Testis (tissue), 3 donors: ENCODE measurements around the gene TWIST1. TPM values are rescaled to one million over a fixed set of nuclear protein-coding genes. Genes with fewer than 3 reads are reported as not detected.

Experiments used
- DNase-seq: peaks from one replicate; pipeline ENCODE4 v3.0.0-alpha.2; 2019
- H3K27ac ChIP-seq, 2 donors: fragments of 200-600 bp; sonication (generic); one replicate each; pipeline ENCODE4 v1.5.1; 2019
- H3K27me3 ChIP-seq: fragments of 200-600 bp; sonication (generic); one replicate; pipeline ENCODE4 v1.5.1; 2019
- H3K36me3 ChIP-seq: fragments of 200-600 bp; sonication (generic); one replicate; pipeline ENCODE4 v1.5.1; 2017; ENCODE audit warnings: low read depth; ENCODE audit errors: missing control alignments
- H3K4me1 ChIP-seq: fragments of 200-600 bp; sonication (generic); one replicate; pipeline ENCODE4 v1.5.1; 2019
- H3K4me3 ChIP-seq, 2 donors: fragments of 200-600 bp; sonication (generic); one replicate each; pipeline ENCODE4 v1.5.1; 2017 to 2019
- H3K9me3 ChIP-seq: fragments of 200-600 bp; sonication (generic); one replicate; pipeline ENCODE4 v1.5.1; 2017
- CTCF ChIP-seq, 3 experiments: fragments of 450-650 bp in 2 of 3; fragments of 200-600 bp in 1 of 3; sonication (generic) in 1 of 3; IDR thresholded peaks; one replicate each; pipeline ENCODE4 v1.5.1; 2016 to 2019; ENCODE audit warnings: antibody characterized with exemption in 3 of 3, mild to moderate bottlenecking in 2 of 3, moderate library complexity in 1 of 3
- POLR2A ChIP-seq: fragments of 450-650 bp; IDR thresholded peaks from one replicate; pipeline ENCODE4 v1.6.1; 2017; ENCODE audit warnings: antibody characterized with exemption, mild to moderate bottlenecking, moderate library complexity
- WGBS, 2 donors: methylation state at CpG; one replicate each; pipeline ENCODE4 v1.1.5; 2018; 5-methylcytosine and 5-hydroxymethylcytosine counted together
- intact Hi-C: fragments of 100-400 bp; cut with DNase I; formaldehyde crosslinking; loops from one replicate; pipeline ENCODE4 v1.15.1; 2023; ENCODE audit warnings: low total_unique reads
- polyA plus RNA-seq: library from polyadenylated mRNA; stranded (reverse); fragments of 350-450 nt; fragmentation: Illumina TruSeq; extraction: RNeasy Lipid Tissue Mini Kit (QIAGEN cat#74804); gene quantifications from one replicate; pipeline ENCODE4 v1.2.3, GENCODE V29; 2014; ENCODE audit warnings: low read depth, low replicate concordance; ENCODE audit not compliant: insufficient read depth
- total RNA-seq, 2 donors: library from RNA; depleted of rRNA; stranded (reverse); fragments of >200 nt; gene quantifications; one replicate each; pipeline ENCODE4 v1.2.3, GENCODE V29; 2016

Gene TWIST1
- total and polyA plus RNA-seq, 3 donors from 2014 or later: 5.2 to 22.5 (median 11.7) TPM

DNA sequence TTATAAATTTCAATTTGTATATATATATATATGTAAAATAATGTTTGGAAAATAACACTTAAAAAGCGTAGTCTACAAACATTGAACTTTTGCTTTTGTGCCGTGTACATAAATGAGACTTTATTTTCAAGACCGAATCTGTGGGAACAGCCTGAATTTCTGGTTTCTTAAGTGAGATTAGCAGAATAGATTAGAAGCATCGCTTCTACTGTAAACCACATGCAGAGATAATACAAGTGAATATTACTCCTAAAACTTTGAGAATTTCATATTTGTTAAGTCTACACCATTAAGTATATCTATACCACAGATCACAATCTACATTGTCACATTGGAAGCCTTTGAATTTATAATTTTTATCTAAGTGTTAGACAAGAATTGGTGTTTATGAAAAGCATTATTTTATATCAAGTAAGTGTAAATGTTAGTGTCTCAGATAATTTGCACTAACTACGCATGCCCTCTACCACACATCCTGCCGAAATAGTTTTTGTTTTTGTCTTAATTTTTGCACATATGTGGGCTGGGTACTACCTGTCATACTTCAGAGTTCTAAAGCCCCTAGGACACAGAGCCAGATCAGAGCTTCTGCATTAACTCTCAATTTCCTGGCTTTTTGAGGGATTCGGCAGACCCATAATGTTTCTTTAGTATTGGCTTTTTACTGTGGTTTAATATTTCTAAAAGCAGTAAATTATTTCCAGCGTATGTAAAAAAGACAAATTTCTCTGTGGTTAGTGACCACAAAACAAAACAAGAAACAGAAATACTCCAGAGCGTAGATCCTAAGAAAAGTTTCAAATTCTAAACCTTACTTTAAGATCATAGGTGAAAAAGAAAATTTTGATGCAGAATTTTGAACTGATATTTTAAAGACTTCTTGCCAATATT lies 20.0 kb downstream of the TWIST1 start:
- TF ChIP-seq POLR2A (no peak), CTCF (IDR thresholded peaks at IDR 0.05) (no peak)

DNA sequence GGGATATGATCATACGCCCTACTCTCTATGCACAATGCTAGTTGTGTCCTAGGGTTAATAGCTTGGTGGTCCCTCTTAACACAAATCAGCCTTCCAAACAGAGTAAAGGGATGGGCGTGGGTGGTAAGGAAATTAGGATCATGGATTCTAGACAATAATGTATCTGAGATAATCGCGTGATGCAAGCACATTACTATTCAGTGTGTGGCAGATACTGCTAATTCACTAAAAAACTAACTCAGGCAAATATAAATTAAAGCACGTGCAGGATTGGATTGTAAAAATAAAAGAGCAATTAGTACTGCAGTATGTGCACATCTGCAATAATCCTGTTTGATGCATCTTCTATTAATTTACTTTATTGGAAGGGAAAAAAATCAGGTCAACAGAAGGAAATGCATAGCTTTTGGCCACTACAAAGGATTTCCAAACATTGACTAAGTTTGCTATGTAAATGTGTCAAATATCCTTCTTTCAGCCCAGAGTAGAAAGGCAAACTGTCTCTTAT lies 22.0 kb downstream of the TWIST1 start:
- no peaks in the 10 kb centered on the region for H3K9me3 ChIP-seq
- TF ChIP-seq CTCF (IDR thresholded peaks at IDR 0.05): no peak
- TF ChIP-seq POLR2A: no peak
- H3K4me3 ChIP-seq: no peak overlapping the region
- no peaks in the 10 kb centered on the region for H3K27me3 ChIP-seq
- intact Hi-C loops: no loop called here
- H3K36me3 ChIP-seq: no peaks in the 10 kb centered on the region
- H3K27ac ChIP-seq: no peak overlapping the region
- no peak for DNase-seq
- no peaks in the 10 kb centered on the region for H3K4me1 ChIP-seq
- 79 to 90% methylated on average over 5 of the region's 5 CpGs for WGBS, 2 donors

More for the DNA sequence above, 20.0 kb downstream of the TWIST1 start:
- WGBS, 2 donors: 90 to 92% methylated on average over 9 of the region's 9 CpGs
- H3K27ac ChIP-seq: no peak overlapping the region
- no peaks in the 10 kb centered on the region for H3K27me3 ChIP-seq
- DNase-seq: no peak
- intact Hi-C loops: no loop called here
- no peaks in the 10 kb centered on the region for H3K36me3 ChIP-seq
- no peaks in the 10 kb centered on the region for H3K4me1 ChIP-seq
- H3K9me3 ChIP-seq: no peaks in the 10 kb centered on the region
- no peak overlapping the region for H3K4me3 ChIP-seq

GRCh38 chr7:19094598-19095352 lies 22.7 kb downstream of the TWIST1 start:
- no peaks in the 10 kb centered on the region for H3K27me3 ChIP-seq
- TF ChIP-seq CTCF (IDR thresholded peaks at IDR 0.05) (no peak), POLR2A (no peak)
- no peak overlapping the region for H3K27ac ChIP-seq
- intact Hi-C loops: no loop called here
- H3K4me3 ChIP-seq: no peak overlapping the region
- WGBS, 2 donors: 63 to 71% methylated on average over 3 of the region's 3 CpGs
- no peaks in the 10 kb centered on the region for H3K36me3 ChIP-seq
- no peaks in the 10 kb centered on the region for H3K4me1 ChIP-seq
- H3K9me3 ChIP-seq: no peaks in the 10 kb centered on the region
- DNase-seq: no peak

- intact Hi-C loops: no loop called here
- no peak overlapping the region for H3K4me3 ChIP-seq
- WGBS, 2 donors: 83 to 91% methylated on average over 1 of the region's 1 CpG
Measured at GRCh38 chr7:19094138-19094537, 23.3 kb downstream of the TWIST1 start.

More at GRCh38 chr7:19094138-19094537, 23.3 kb downstream of the TWIST1 start:
- no peaks in the 10 kb centered on the region for H3K4me1 ChIP-seq
- no peaks in the 10 kb centered on the region for H3K36me3 ChIP-seq
- no peak for DNase-seq
- no peak overlapping the region for H3K27ac ChIP-seq
- TF ChIP-seq CTCF (IDR thresholded peaks at IDR 0.05) (no peak), POLR2A (no peak)
- H3K9me3 ChIP-seq: no peaks in the 10 kb centered on the region
- no peaks in the 10 kb centered on the region for H3K27me3 ChIP-seq
